GM12865 (cell line): ENCODE results near the gene RPS6KA3.

Source experiments
- DNase-seq: peaks from one replicate; pipeline ENCODE4 v3.0.0; 2010; ENCODE audit warnings: low read depth
- H3K4me3 ChIP-seq: 2 replicates; pipeline ENCODE4 v1.5.1; 2011; ENCODE audit warnings: mild to moderate bottlenecking, low read depth, low read length, control low read depth
- CTCF ChIP-seq: IDR thresholded peaks from 2 replicates; pipeline ENCODE4 v1.5.1; 2011; ENCODE audit warnings: low read length, control low read depth, low read depth, inconsistent platforms; ENCODE audit not compliant: insufficient read depth; ENCODE audit errors: missing control alignments

Gene RPS6KA3

GRCh38 chrX:20265726-20266681, 705 bp downstream of the RPS6KA3 start:
- peak; percentile 38 for DNase-seq
- peak overlapping the region; percentile 88 for H3K4me3 ChIP-seq
- TF ChIP-seq CTCF, result no peak

DNA sequence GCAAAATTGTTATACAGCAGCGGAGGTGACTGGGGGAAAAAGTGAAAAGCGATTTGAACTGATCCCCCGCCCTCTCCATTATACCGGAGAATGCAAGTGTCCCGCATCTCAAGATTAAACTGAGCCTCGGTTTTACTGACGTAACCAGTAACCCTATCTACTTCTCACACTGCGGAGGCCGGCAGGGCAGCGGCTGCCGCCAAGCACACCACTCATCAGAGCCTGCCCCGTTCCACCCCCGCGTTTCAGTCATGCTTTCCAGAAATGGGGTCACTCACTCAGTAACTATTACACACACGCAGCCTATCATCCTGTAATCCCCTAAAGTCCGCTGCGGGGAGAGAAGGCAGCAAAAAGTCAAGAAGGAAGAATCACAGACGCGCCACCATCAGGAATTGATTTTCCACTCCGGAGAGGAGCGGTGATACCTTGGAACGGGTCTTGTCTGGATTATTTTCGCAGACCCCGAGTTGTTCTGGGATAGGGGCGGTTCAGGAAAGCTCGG, 1.4 kb downstream of the RPS6KA3 start:
- no peak for TF ChIP-seq CTCF
- H3K4me3 ChIP-seq, result peak overlapping the region; percentile 88
- DNase-seq, result peak; percentile 68

DNA sequence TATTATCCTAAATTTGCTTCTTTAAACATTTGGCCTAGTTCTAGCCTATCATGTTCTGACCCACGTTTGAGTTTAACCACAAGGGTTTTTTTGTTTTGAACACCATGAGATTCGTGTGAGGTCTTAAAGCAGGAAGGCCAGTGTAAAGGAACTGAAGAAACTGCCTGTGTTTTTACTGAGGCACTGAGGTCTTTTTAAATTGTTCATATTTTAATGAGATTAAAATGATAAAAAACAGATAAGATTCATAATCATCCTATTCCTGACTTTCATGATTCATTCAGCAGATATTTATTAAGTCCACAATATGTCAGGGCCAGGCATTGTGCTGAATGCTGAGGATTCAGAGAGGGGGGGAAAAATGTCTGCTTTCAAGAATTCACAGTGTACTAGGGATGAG, 3.2 kb downstream of the RPS6KA3 start:
- no peak for TF ChIP-seq CTCF
- peak overlapping the region; percentile 18; the same call in 1 of the 2 replicates for H3K4me3 ChIP-seq
- DNase-seq, result peak; percentile 50

DNA sequence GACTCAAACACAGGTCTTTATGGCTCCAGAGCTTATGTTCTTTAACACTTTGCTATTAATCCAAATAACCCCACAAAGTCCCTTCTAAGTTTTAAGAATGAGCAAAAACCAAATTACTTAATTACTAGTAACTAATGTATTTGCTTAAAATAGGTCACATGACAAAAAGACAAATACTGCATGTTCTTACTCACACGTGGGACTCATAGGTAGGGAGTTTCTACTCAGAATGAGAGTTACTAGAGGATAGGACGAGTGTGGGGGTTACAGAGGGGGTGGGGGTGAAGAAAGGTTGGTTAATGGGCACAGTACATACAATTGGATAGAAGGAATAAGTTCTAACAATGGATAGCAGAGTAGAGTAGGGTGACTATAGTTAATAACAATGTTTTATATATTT, 5.8 kb downstream of the RPS6KA3 start:
- DNase-seq, result no peak
- no peak for TF ChIP-seq CTCF
- H3K4me3 ChIP-seq, result no peak overlapping the region

- no peak for TF ChIP-seq CTCF
- no peak overlapping the region for H3K4me3 ChIP-seq
- DNase-seq, result no peak
These were observed 11.9 kb downstream of the RPS6KA3 start for GRCh38 chrX:20254712-20255299.

- H3K4me3 ChIP-seq, result no peak overlapping the region
- no peak for TF ChIP-seq CTCF
- DNase-seq, result no peak
These were observed 13.5 kb downstream of the RPS6KA3 start for GRCh38 chrX:20253232-20253543.
